Measurements from ENCODE around the gene MT1A. TPM values are rescaled to one million over a fixed set of nuclear protein-coding genes. Genes with fewer than 3 reads are reported as not detected.

Gene MT1A
- total and polyA plus RNA-seq, 2 of the 8 experiments (the other 6 are each of a cell fraction or from before 2014, with no cell fraction given): not detected

- no peak for TF ChIP-seq SIX5 (IDR thresholded peaks at IDR 0.05; ENCODE audit: low read depth, low read length)
- no peak for TF ChIP-seq EP300 (IDR thresholded peaks at IDR 0.05; ENCODE audit: borderline replicate concordance in 1 of 2, low read depth in 2 of 2, low read length in 2 of 2)
- TF ChIP-seq SIRT6 (IDR thresholded peaks at IDR 0.05; ENCODE audit: low read length): no peak
- TF ChIP-seq RAD21 (IDR thresholded peaks at IDR 0.05 in 1 of 2, conservative IDR thresholded peaks at IDR 0.05 in 1 of 2; ENCODE audit: low read depth in 2 of 2, low read length in 2 of 2): no peak
These were observed 45.9 kb downstream of the MT1A start (continued) for GRCh38 chr16:56684256-56684925.

All from H1 (cell line).